ENCODE results near the gene RAB10.
A peak's percentile ranks its signal among the peaks of the same experiment; 100 is the strongest.
"Not testable (repeated sequence)": the region's sequence is repeated elsewhere in the genome, so short reads cannot be mapped to it uniquely, and the experiment has no call there.

Gene RAB10

GRCh38 chr2:26016706-26017045 is 17.2 kb upstream of the RAB10 start:
- not testable (repeated sequence) for DNase-seq

DNA sequence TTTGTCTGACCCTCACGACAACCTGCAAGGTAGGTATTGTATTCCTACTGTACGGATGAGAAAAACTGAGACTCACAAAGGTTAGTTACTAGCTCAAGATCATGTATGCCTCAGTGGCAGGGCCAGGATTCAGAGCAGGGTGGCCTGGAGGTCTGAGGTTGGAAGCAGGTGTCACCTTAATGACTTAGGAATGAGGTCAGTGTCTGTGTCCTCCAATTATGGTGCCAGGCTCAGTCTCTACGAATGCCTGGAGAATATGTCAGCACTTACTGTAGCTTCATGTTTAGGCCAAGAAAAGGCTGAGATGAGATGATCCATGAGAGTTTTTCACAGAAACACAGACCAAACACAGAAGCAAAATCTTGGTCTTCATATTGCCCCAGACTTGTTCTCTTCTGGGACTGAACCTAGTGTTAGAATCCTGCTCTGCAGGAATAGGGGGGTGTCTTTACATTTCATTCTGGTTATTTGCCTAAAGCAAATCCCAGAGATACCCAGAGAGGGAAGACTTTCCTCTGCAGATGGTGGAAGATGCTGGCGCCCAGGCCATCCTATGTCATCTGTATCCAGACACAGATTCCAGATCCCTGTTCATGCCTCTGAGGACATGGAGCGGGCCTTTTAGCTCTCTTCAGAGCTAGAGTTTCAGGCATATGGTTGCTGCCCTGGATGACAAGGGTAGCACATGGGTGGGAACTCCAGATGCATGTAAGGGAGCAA is 16.3 kb upstream of the RAB10 start:
- no peak for DNase-seq

- DNase-seq, result peak; percentile 52
Observed at GRCh38 chr2:26018184-26019055, 15.5 kb upstream of the RAB10 start.

GRCh38 chr2:26020231-26020640 is 13.6 kb upstream of the RAB10 start:
- no peak for DNase-seq

DNA sequence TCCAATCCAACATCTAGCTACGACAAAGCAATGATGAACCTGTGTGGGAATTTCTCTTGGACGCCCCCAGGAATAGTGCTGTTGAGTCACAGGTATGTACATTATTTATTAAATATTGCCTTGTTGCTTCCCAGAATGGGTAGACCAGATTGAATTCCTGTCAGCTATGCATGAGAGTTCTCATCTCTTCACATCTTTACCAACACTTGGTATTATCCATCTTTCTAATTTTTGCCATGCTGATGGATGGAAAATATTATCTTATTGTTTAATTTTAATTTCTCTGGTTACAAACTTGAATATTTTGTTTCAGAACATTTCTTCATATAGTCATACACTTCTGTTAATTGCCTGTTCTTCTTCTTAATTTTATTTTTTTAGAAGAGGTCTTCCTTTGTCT is 9.6 kb upstream of the RAB10 start:
- no peak for DNase-seq

GRCh38 chr2:26025509-26025908 is 8.4 kb upstream of the RAB10 start:
- no peak for DNase-seq

DNA sequence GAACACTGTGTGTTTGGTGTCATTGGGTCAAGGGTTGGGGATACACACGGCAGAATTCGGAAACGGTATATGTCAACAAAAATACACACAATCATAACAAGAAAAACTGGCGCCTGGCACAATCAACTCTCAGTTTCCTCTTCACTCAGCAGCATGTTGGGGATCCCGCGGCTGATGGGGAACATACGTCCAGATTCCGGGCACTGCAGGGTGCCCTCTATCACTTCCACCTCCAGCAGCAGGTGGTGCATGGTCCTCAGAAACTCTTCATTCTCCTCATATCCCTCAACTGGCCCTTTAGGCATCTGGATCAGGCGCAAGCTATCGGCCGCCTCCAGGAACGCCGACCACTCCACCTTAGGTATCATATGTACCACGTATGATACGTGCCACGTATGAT is 5.8 kb upstream of the RAB10 start:
- DNase-seq, result not testable (repeated sequence)

DNA sequence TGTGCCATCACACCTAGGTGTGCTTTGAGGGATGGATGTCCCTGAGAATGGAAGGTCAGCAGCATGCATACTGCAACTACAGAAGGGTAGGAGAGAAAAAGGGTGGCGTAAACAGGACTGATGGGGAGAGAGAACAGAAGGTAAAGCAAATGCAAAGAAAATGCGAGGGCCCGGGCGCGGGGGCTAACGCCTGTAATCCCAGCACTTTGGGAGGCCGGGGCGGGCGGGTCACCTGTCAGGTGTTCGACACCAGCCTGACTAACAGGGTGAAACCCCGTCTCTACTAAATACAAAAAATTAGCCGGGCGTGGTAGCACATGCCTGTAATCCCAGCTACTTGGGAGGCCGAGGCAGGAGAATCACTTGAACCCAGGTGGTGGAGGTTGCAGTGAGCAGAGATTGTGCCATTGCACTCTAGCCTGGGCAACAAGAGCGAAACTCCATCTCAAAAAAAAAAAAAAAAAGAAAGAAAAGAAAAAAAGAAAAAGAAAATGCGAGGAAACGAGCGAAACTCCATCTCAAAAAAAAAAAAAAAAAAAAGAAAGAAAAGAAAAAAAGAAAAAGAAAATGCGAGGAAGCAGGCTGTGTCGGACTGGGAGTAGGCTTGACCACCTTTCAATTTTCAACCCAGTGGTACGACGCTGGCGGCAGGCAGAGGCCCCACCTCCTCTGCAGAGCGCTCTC is 1.2 kb upstream of the RAB10 start:
- DNase-seq, result not testable (repeated sequence)

GRCh38 chr2:26033270-26033817 is 540 bp upstream of the RAB10 start:
- DNase-seq, result no peak

GRCh38 chr2:26034637-26034992 is 731 bp downstream of the RAB10 start:
- no peak for DNase-seq

DNA sequence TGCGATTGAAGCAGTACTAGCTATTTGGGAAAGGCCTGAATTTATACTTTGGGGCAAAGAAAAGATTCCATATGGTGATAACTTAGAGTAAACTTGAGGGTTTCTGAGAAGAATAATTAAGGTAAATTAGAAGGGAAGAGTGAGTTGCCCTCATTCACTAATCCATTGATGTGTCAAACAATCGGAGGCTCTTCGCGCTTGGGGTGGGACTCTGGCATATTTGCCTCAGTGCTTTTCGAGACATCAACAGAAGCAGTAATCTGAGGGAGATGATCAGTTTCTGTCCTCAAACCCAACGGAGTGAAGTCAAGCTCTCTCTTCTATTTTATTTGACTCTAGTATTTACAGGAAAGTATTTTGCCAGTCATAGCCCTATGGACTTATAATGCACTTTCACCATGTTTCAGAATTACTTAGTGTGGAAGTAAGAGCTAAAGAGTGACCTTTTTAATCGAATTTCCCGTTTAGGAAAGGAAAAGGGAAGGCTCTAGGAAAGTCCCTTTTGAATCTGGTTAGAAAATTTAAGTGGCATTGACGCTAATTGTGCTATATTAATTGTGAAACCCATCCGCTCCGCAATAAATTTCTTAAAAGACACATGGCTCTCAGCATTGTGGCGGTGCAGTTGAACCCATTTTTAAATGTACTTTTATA is 1.3 kb downstream of the RAB10 start:
- no peak for DNase-seq

DNA sequence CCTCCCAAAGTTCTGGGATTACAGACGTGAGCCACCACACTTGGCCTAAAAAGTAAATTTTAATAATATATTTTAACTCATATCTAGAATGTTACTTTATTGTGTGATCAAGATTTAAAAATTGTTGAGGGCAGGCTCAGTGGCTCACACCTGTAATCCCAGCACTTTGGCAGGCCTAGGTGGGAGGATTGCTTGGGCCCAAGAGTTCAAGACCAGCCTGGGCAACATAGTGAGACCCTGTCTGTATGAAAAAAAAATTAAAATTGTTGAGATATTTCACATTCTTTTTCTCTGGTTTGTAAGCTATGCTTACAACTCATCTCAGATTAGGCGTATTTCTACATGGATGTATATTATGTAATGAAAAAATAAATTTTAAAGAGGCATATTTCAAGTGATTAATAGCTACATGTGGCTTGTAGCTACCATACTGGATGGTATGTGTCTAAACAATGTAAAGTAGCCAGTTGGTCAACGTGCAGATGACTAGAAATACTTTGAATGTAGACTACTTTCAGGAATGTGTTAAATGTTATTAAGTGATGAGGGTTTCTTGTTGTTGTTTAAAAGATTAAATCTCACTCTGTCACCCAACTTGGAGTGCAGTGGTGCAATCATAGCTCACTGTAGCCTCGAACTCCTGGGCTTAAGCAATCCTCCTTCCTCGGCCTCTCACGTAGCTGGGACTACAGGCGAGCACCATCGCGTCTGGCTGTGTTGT is 5.9 kb downstream of the RAB10 start:
- no peak for DNase-seq

- no peak for DNase-seq
Observed at GRCh38 chr2:26043109-26043508, 9.2 kb downstream of the RAB10 start.

DNA sequence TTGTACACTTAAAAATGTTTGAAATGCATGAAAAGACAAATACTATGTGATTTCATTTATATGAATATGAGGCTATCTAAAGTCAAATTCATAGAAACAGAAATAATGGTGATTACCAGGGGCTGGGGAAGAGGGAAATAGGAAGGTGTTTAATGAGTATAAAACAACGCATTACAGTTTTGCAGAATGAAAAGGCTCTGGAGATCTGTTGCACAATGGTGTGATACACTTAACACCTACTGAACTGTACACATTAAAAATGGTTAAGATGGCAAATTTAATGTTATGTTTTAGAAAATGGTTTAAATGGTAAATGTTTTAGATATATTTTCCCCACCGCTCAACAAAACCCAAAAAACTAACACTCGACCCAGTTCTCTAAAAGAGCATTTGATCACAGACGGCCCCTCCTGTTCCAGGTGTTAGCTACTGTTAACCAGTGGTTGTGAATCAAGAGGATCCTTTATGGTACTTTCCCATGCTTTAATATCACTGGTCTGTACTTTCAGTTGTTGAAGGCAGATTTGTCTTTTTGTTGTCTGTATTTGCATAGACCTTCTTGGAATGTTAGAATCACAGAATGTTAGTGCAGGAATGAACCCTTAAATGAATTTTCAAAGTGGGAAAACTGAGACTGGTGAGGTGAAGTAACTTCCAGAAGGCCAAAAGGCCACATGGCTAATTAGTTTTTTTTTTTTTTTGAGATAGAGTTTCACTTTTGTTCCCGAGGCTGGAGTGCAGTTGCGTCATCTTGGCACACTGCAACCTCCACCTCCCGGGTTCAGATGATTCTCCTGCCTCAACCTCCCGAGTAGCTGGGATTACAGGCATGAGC is 10.2 kb downstream of the RAB10 start:
- DNase-seq, result no peak

DNA sequence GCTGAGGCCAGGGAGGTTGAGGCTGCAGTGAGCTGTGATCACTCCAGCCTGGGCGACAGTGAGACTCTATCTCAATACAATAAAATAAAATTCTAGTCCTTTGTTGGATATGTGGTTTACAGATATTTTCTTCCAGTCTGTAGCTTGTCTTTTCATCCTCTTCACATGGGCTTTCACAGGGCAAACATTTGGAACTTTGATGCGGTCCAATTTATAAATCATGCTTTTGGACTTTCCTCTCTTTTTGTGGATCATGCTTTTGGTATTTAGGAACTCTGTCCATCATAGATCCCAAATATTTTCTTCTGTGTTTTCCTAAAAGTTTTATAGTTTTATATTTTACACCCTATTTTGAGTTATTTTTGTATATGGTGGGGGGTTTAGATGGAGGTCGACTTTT is 14.9 kb downstream of the RAB10 start:
- no peak for DNase-seq

DNA sequence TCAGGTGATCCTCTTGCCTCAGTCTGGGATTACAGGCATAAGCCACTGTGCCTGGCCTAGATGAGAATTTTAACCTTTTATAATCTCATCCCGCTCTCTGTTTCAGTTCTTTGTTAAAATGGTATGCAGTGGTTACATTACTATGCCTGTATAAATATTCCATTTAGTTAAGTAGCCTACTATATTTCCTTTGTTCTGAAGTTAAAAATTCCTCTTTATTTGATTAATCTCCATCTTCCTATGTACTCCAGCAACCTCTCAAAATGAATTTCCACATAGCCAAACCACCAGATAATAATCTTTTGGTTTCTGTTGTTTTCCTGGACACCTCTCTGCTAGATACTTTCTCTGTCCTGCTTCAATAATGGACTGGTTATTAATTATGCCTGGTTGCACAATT is 15.8 kb downstream of the RAB10 start:
- no peak for DNase-seq

DNA sequence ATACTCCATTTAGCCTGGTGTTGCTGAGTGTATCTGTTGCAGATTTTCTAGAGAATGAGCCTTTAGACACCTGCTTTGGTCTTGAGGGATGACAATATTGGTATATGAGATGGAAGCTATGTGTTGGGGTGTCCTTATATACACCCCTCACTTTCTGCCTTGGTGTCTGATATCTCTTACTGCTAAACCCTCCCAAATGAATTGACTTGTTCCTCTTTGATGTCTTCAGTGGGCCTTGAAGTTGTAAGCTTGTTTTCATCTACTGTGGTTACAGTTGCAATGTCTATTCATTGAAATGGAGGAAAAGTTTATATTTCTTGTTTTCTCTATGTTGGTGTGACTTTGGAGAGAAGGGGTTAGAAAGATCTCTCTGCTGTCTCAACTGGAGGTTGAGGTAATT is 18.9 kb downstream of the RAB10 start:
- no peak for DNase-seq

- no peak for DNase-seq
Observed at GRCh38 chr2:26054598-26055348, 20.9 kb downstream of the RAB10 start.

DNA sequence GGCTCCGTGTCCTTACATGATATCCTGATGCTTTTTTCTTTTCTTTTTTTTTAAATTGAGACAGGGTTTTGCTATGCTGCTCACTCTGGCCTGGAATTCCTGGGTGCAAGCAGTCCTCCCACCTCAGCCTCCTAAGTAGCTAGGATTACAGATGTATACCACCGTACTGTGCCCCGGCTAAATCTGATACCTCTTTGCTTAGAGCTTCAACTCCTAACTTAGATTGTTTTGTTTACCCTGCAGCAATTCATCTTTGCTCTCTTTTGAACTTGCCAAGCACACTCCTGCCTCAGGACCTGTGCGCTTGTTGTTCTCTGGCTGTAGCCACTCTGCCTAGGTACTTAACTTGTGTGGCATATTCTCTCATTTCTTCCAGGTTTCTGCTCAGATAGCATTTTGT is 24.5 kb downstream of the RAB10 start:
- DNase-seq, result no peak

GRCh38 chr2:26059542-26059941 is 25.7 kb downstream of the RAB10 start:
- DNase-seq, result no peak

DNA sequence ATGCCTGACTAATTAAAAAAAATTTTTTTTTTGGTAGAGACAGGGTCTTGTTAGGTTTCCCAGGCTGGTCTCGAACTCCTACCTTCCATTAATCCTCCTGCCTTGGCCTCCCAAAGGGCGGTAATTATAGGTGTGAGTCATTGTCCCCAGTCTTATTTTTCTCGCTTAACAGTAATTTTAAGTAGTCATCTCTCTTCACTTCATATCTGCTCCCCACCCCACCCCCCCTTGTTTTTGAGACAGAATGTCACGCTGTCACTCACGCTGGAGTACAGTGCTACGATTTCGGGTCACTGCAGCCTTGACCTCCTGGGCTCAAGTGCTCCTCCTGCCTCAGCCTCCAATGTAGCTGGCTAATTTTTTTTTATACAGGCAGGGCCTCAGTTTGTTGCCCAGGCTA is 27.7 kb downstream of the RAB10 start:
- DNase-seq, result no peak
